K562 (cell line): ENCODE results near the gene PMPCA. TPM values are rescaled to one million over a fixed set of nuclear protein-coding genes. Genes with fewer than 3 reads are reported as not detected.

ENCODE experiments used
- ATAC-seq: fragments of 200-7000 bp; cut with Tn5 transposase; 3 replicates; pipeline ENCODE4 v1.9.1; 2020; ENCODE audit warnings: moderate library complexity
- BruUV-seq: library from RNA; stranded (reverse); fragments of 400-500 nt; replicated peaks from 2 replicates; lab custom pipeline; 2021; lab: Mats Ljungman, UMichigan
- CTCF ChIA-PET: fragments of 300-600 bp; formaldehyde crosslinking; extraction: SDS; loops from one replicate; lab custom pipeline; 2021; ENCODE audit warnings: low intra/inter-chr PET ratio; lab: Yijun Ruan, JAX
- POLR2A ChIA-PET: fragments of 300-600, 350-650 bp; sonication (Branson Sonifier 250); formaldehyde crosslinking; extraction: SDS; loops from one replicate; lab custom pipeline; 2021; ENCODE audit warnings: antibody characterized with exemption, inconsistent platforms; lab: Yijun Ruan, JAX
- DNase-seq, 4 experiments: peaks; one replicate each; pipeline versions ENCODE4 v3.0.0 to v3.0.0-alpha.2; 2011 to 2018; ENCODE audit warnings: low spot score in 3 of 4, mixed read lengths in 3 of 4; ENCODE audit errors: extremely low read depth in 1 of 4
- FAIRE-seq: peaks from 2 replicates; lab custom pipeline; 2011; peaks lifted over from hg19 to GRCh38; lab: Jason Lieb, UNC
- H2AFZ ChIP-seq: 2 replicates; pipeline ENCODE4 v1.6.0; 2011; ENCODE audit warnings: low read depth, low read length, control low read depth, inconsistent platforms
- H3K27ac ChIP-seq: fragments of 200-600 bp; 3 replicates; pipeline ENCODE4 v1.8.0; 2011; ENCODE audit warnings: low read depth, mild to moderate bottlenecking, control low read depth, inconsistent platforms, low read length, moderate library complexity, mixed read lengths; ENCODE audit errors: extremely low read depth
- H3K27me3 ChIP-seq, 2 experiments: fragments of 300-600 bp in 1 of 2; 2 replicates in 1 of 2; 3 replicates in 1 of 2; pipeline versions ENCODE4 v1.6.0 to v1.8.0; 2011; ENCODE audit warnings: inconsistent platforms in 2 of 2, low read length in 2 of 2, mild to moderate bottlenecking in 1 of 2, mixed read lengths in 1 of 2, moderate library complexity in 1 of 2; ENCODE audit not compliant: control insufficient read depth in 2 of 2, insufficient read depth in 2 of 2
- H3K36me3 ChIP-seq: fragments of 300-600 bp; 3 replicates; pipeline ENCODE4 v1.8.0; 2011; ENCODE audit warnings: mild to moderate bottlenecking, low read length, inconsistent platforms; ENCODE audit not compliant: control insufficient read depth, insufficient read depth
- H3K4me1 ChIP-seq, 2 experiments: fragments of 200-600 bp in 1 of 2; replicated peaks in 1 of 2; 2 replicates in 1 of 2; 3 replicates in 1 of 2; pipeline versions ENCODE4 v1.5.1 to v1.8.0; 2011; ENCODE audit warnings: inconsistent platforms in 2 of 2, low read length in 2 of 2, mild to moderate bottlenecking in 1 of 2, mixed read lengths in 1 of 2, moderate library complexity in 1 of 2; ENCODE audit not compliant: control insufficient read depth in 2 of 2, insufficient read depth in 2 of 2
- H3K4me2 ChIP-seq: 2 replicates; pipeline ENCODE4 v1.6.1; 2011; ENCODE audit warnings: low read length, control low read depth, inconsistent platforms, mixed read lengths; ENCODE audit not compliant: insufficient read depth
- H3K4me3 ChIP-seq: fragments of 200-600 bp; sonication (generic), shearing (Covaris generic); 2 replicates; pipeline ENCODE4 v1.5.1; 2016; ENCODE audit warnings: control low read depth, inconsistent platforms
- H3K79me2 ChIP-seq: fragments of 200-600 bp; 3 replicates; pipeline ENCODE4 v1.8.0; 2011; ENCODE audit warnings: low read length, inconsistent platforms; ENCODE audit not compliant: control insufficient read depth, insufficient read depth
- H3K9ac ChIP-seq, 2 experiments: 2 replicates each; pipeline versions ENCODE4 v1.6.0 to v1.6.1; 2011; ENCODE audit warnings: low read depth in 2 of 2, low read length in 2 of 2, control low read depth in 1 of 2, inconsistent platforms in 1 of 2, mild to moderate bottlenecking in 1 of 2, mixed read lengths in 1 of 2; ENCODE audit not compliant: insufficient read depth in 1 of 2
- H3K9me1 ChIP-seq: one replicate; pipeline ENCODE4 v1.6.0; 2011; ENCODE audit warnings: inconsistent platforms, mild to moderate bottlenecking, low read length, moderate library complexity; ENCODE audit not compliant: control insufficient read depth, insufficient read depth
- H3K9me3 ChIP-seq: replicated peaks from 2 replicates; pipeline ENCODE4 v1.5.1; 2011; ENCODE audit warnings: low read depth, low read length, inconsistent platforms; ENCODE audit not compliant: control insufficient read depth, insufficient read depth
- H4K20me1 ChIP-seq: replicated peaks from 2 replicates; pipeline ENCODE4 v1.6.1; 2011; ENCODE audit warnings: low read length, inconsistent platforms, mixed read lengths; ENCODE audit not compliant: control insufficient read depth, insufficient read depth
- ESRRA ChIP-seq: fragments of 450-650 bp; IDR thresholded peaks from 2 replicates; pipeline ENCODE4 v1.6.1; 2014; ENCODE audit warnings: low read depth, mild to moderate bottlenecking, moderate library complexity, borderline replicate concordance
- GATA2 ChIP-seq: sonication (generic); formaldehyde crosslinking; IDR thresholded peaks from 2 replicates; pipeline ENCODE4 v1.4.0; 2020; ENCODE audit warnings: mild to moderate bottlenecking, missing genetic modification reagents
- HMG20B ChIP-seq: fragments of 250-450 bp; sonication (Bioruptor Pico); IDR thresholded peaks from 2 replicates; pipeline ENCODE4 v1.5.0; 2021; ENCODE audit warnings: mild to moderate bottlenecking
- POLR2B ChIP-seq: fragments of 450-650 bp; IDR thresholded peaks from 2 replicates; pipeline ENCODE4 v1.6.1; 2018; ENCODE audit warnings: low read depth; ENCODE audit not compliant: partially characterized antibody
- SIRT6 ChIP-seq: IDR thresholded peaks from one replicate; pipeline ENCODE4 v1.6.1; 2012; ENCODE audit warnings: low read depth, mild to moderate bottlenecking, control low read depth, inconsistent platforms, low read length, moderate library complexity
- SNIP1 ChIP-seq: fragments of 450-650 bp; IDR thresholded peaks from 2 replicates; pipeline ENCODE4 v1.7.1; 2017; ENCODE audit warnings: low read depth, mild to moderate bottlenecking
- TOE1 ChIP-seq, 2 experiments: fragments of 450-650 bp in 1 of 2; sonication (generic) in 1 of 2; formaldehyde crosslinking in 1 of 2; IDR thresholded peaks; 2 replicates each; pipeline versions ENCODE4 v1.7.1 to v1.8.0; 2016 to 2022; ENCODE audit warnings: borderline replicate concordance in 2 of 2, mild to moderate bottlenecking in 2 of 2, antibody characterized with exemption in 1 of 2, inconsistent platforms in 1 of 2, low read depth in 1 of 2, missing genetic modification reagents in 1 of 2, moderate library complexity in 1 of 2
- ZBTB17 ChIP-seq: fragments of 450-650 bp; formaldehyde crosslinking; IDR thresholded peaks from 2 replicates; pipeline ENCODE4 v1.4.0; 2020; ENCODE audit warnings: mild to moderate bottlenecking
- WGBS: fragments of 100-300 bp; shearing (Covaris generic); methylation state at CpG from one replicate; pipeline ENCODE4 v1.1.6; 2016; ENCODE audit warnings: low coverage, mixed read lengths; ENCODE audit not compliant: insufficient coverage; ENCODE audit errors: missing lambda C conversion rate; 5-methylcytosine and 5-hydroxymethylcytosine counted together
- in situ Hi-C: fragments of 300-500 bp; cut with MboI; formaldehyde crosslinking; loops from 4 replicates; pipeline ENCODE4 v1.15.0; 2018; ENCODE audit warnings: inconsistent platforms, mixed read lengths
- intact Hi-C: fragments of 100-400 bp; cut with micrococcal nuclease; formaldehyde crosslinking; loops from 2 replicates; pipeline ENCODE4 v1.14.2; 2022
- polyA plus RNA-seq, 8 experiments: library from polyadenylated mRNA; depleted of rRNA in 4 of 8; stranded (reverse) in 5 of 8; unstranded in 3 of 8; fragments of >200 nt; fragmentation: Nextera tagmentation in 2 of 8; fragmentation: Illumina TruSeq in 1 of 8; extraction: Ambion mirVana in 2 of 8; extraction: Trizol in 1 of 8; gene quantifications; 2 replicates each; pipeline versions ENCODE4 v1.2.1 to v1.2.3, GENCODE V29; 2011 to 2014; ENCODE audit warnings: inconsistent platforms in 1 of 8, missing spikeins in 1 of 8
- total RNA-seq, 7 experiments: library from RNA; depleted of rRNA in 6 of 7; stranded (reverse); fragments of >200 nt in 6 of 7; fragmentation: Illumina TruSeq in 2 of 7; extraction: Trizol in 2 of 7; gene quantifications; 2 replicates each; pipeline versions ENCODE4 v1.2.1 to v1.2.3, GENCODE V29; 2011 to 2021; ENCODE audit warnings: low replicate concordance in 1 of 7
- TF ChIP-seq, protein P1 (sequence below): fragments of 450-650 bp; formaldehyde crosslinking; IDR thresholded peaks from 2 replicates; pipeline ENCODE4 v1.4.0; 2020; ENCODE audit warnings: mild to moderate bottlenecking, moderate library complexity
- TF ChIP-seq, protein P2 (sequence below), 2 experiments: fragments of 200-800 bp in 1 of 2; sonication (Bioruptor generic) in 1 of 2; sonication (generic) in 1 of 2; formaldehyde crosslinking in 1 of 2; IDR thresholded peaks in 1 of 2; conservative IDR thresholded peaks in 1 of 2; 2 replicates each; pipeline versions ENCODE4 v1.5.0 to v1.6.1; 2016 to 2020; ENCODE audit warnings: missing compliant biosample characterization in 1 of 2, missing genetic modification characterization in 1 of 2, missing genetic modification reagents in 1 of 2
- TF ChIP-seq, protein P3 (sequence below): fragments of 450-650 bp; IDR thresholded peaks from 2 replicates; pipeline ENCODE4 v1.6.1; 2016; ENCODE audit warnings: low read depth

Gene PMPCA
- total and polyA plus RNA-seq, 9 of the 15 experiments (the other 6 are each of a cell fraction or from before 2014, with no cell fraction given): 23.9 to 143 (median 86.6) TPM

DNA sequence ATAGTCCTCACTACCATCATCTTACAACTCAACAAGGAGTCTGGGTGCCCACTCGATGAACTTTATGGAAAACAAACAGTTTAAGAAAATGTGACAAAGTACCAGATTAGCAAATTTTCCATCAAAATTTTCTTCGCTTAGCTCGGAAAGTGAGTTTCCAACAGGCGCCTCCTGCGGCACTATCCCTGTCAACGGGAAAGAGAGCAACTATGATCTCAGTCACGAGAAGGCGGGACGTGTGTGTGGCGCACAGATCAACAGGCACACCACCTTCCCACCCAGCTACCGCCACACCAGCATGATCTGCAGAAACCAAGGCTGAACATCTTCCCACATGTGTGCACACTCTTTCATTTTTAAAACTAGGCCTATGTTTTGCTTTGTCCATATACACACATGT, 42.9 kb downstream of the PMPCA start:
- H3K4me3 ChIP-seq: no peak overlapping the region
- intact Hi-C loops: no loop called here
- ATAC-seq: no peak
- BruUV-seq: no TSS peak
- H3K27ac ChIP-seq: no peak overlapping the region
- no peaks in the 10 kb centered on the region for H3K9me1 ChIP-seq
- FAIRE-seq: no peak
- no peak overlapping the region for H3K4me2 ChIP-seq
- no peaks in the 10 kb centered on the region for H3K27me3 ChIP-seq
- H3K9me3 ChIP-seq: no peaks in the 10 kb centered on the region
- 88% methylated on average over 11 of the region's 11 CpGs for WGBS
- DNase-seq: no peak
- H4K20me1 ChIP-seq: no peaks in the 10 kb centered on the region
- H3K36me3 ChIP-seq: peaks cover 89% of the 10 kb centered on the region; the same call in 2 of the 3 replicates
- no peaks in the 10 kb centered on the region for H3K79me2 ChIP-seq
- in situ Hi-C loops: no loop called here
- POLR2A ChIA-PET: interaction anchor here (0.6 to 2.9 kb wide), 5 partner anchors 11 to 34 kb away, joined by 3 to 12 read pairs (median 4); no protein-coding TSS in a partner anchor
- H2AFZ ChIP-seq: no peak overlapping the region
- 0 out of 5 replicates have a peak, but pooled peaks cover 0 to 3% of the 10 kb centered on the region in 2 experiments for H3K4me1 ChIP-seq
- CTCF ChIA-PET: no interaction called here
- H3K9ac ChIP-seq: no peak overlapping the region
- TF ChIP-seq SIRT6: no peak
- TF ChIP-seq POLR2B: no peak
- TF ChIP-seq HMG20B (CRISPR knock-in tag): no peak
- TF ChIP-seq, protein P1, sequence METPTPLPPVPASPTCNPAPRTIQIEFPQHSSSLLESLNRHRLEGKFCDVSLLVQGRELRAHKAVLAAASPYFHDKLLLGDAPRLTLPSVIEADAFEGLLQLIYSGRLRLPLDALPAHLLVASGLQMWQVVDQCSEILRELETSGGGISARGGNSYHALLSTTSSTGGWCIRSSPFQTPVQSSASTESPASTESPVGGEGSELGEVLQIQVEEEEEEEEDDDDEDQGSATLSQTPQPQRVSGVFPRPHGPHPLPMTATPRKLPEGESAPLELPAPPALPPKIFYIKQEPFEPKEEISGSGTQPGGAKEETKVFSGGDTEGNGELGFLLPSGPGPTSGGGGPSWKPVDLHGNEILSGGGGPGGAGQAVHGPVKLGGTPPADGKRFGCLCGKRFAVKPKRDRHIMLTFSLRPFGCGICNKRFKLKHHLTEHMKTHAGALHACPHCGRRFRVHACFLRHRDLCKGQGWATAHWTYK (CRISPR knock-in tag): no peak
- TF ChIP-seq, protein P2, sequence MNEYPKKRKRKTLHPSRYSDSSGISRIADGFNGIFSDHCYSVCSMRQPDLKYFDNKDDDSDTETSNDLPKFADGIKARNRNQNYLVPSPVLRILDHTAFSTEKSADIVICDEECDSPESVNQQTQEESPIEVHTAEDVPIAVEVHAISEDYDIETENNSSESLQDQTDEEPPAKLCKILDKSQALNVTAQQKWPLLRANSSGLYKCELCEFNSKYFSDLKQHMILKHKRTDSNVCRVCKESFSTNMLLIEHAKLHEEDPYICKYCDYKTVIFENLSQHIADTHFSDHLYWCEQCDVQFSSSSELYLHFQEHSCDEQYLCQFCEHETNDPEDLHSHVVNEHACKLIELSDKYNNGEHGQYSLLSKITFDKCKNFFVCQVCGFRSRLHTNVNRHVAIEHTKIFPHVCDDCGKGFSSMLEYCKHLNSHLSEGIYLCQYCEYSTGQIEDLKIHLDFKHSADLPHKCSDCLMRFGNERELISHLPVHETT (CRISPR knock-in tag; conservative IDR thresholded peaks at IDR 0.05 in 1 of 2, IDR thresholded peaks at IDR 0.05 in 1 of 2): no peak
- no peak for TF ChIP-seq ESRRA
- no peak for TF ChIP-seq ZBTB17 (CRISPR knock-in tag)
- no peak for TF ChIP-seq GATA2 (CRISPR knock-in tag)
- TF ChIP-seq SNIP1: no peak
- TF ChIP-seq, protein P3, sequence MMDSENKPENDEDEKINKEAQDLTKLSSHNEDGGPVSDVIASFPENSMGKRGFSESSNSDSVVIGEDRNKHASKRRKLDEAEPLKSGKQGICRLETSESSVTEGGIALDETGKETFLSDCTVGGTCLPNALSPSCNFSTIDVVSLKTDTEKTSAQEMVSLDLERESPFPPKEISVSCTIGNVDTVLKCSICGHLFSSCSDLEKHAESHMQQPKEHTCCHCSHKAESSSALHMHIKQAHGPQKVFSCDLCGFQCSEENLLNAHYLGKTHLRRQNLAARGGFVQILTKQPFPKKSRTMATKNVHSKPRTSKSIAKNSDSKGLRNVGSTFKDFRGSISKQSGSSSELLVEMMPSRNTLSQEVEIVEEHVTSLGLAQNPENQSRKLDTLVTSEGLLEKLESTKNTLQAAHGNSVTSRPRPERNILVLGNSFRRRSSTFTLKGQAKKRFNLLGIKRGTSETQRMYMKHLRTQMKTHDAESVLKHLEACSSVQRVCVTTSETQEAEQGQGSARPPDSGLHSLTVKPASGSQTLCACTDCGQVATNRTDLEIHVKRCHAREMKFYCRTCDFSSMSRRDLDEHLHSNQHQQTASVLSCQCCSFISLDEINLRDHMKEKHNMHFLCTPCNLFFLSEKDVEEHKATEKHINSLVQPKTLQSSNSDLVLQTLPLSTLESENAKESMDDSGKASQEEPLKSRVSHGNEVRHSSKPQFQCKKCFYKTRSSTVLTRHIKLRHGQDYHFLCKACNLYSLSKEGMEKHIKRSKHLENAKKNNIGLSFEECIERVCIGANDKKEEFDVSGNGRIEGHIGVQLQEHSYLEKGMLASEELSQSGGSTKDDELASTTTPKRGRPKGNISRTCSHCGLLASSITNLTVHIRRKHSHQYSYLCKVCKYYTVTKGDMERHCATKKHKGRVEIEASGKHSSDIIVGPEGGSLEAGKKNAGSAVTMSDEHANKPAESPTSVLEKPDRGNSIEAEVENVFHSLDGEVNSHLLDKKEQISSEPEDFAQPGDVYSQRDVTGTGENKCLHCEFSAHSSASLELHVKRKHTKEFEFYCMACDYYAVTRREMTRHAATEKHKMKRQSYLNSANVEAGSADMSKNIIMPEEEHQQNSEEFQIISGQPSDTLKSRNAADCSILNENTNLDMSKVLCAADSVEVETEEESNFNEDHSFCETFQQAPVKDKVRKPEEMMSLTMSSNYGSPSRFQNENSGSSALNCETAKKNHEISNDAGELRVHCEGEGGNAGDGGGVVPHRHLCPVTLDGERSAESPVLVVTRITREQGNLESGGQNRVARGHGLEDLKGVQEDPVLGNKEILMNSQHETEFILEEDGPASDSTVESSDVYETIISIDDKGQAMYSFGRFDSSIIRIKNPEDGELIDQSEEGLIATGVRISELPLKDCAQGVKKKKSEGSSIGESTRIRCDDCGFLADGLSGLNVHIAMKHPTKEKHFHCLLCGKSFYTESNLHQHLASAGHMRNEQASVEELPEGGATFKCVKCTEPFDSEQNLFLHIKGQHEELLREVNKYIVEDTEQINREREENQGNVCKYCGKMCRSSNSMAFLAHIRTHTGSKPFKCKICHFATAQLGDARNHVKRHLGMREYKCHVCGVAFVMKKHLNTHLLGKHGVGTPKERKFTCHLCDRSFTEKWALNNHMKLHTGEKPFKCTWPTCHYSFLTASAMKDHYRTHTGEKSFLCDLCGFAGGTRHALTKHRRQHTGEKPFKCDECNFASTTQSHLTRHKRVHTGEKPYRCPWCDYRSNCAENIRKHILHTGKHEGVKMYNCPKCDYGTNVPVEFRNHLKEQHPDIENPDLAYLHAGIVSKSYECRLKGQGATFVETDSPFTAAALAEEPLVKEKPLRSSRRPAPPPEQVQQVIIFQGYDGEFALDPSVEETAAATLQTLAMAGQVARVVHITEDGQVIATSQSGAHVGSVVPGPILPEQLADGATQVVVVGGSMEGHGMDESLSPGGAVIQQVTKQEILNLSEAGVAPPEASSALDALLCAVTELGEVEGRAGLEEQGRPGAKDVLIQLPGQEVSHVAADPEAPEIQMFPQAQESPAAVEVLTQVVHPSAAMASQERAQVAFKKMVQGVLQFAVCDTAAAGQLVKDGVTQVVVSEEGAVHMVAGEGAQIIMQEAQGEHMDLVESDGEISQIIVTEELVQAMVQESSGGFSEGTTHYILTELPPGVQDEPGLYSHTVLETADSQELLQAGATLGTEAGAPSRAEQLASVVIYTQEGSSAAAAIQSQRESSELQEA: no peak
- no peak for TF ChIP-seq TOE1 (IDR thresholded peaks at IDR 0.05; ENCODE audit: borderline replicate concordance)
- no peak for TF ChIP-seq TOE1 (CRISPR knock-in tag; IDR thresholded peaks at IDR 0.05; ENCODE audit: borderline replicate concordance, low read depth)
